Adipocyte (in vitro differentiated cells): ENCODE results near the gene AKAIN1.

Source experiments
- DNase-seq: peaks from one replicate; pipeline ENCODE4 v3.0.0-alpha.2; 2015; ENCODE audit warnings: low read depth
- H3K27me3 ChIP-seq: replicated peaks from 2 replicates; pipeline ENCODE4 v1.7.0; 2013; ENCODE audit warnings: mild to moderate bottlenecking, low read length, moderate library complexity; ENCODE audit not compliant: control insufficient read depth, insufficient read depth
- H3K36me3 ChIP-seq: 2 replicates; pipeline ENCODE4 v1.7.0; 2013; ENCODE audit warnings: low read length, mild to moderate bottlenecking, moderate library complexity; ENCODE audit not compliant: control insufficient read depth, insufficient read depth, severe bottlenecking
- H3K4me1 ChIP-seq: 2 replicates; pipeline ENCODE4 v1.7.0; 2013; ENCODE audit warnings: mild to moderate bottlenecking, low read length, moderate library complexity; ENCODE audit not compliant: control insufficient read depth, insufficient read depth
- H3K4me3 ChIP-seq: 2 replicates; pipeline ENCODE4 v1.7.0; 2013; ENCODE audit warnings: mild to moderate bottlenecking, low read length, moderate library complexity
- H3K9ac ChIP-seq: 2 replicates; pipeline ENCODE4 v1.7.0; 2013; ENCODE audit warnings: mild to moderate bottlenecking, low read length, moderate library complexity
- H3K9me3 ChIP-seq: 2 replicates; pipeline ENCODE4 v1.7.0; 2013; ENCODE audit warnings: mild to moderate bottlenecking, low read length, moderate library complexity; ENCODE audit not compliant: control insufficient read depth

Gene AKAIN1

DNA sequence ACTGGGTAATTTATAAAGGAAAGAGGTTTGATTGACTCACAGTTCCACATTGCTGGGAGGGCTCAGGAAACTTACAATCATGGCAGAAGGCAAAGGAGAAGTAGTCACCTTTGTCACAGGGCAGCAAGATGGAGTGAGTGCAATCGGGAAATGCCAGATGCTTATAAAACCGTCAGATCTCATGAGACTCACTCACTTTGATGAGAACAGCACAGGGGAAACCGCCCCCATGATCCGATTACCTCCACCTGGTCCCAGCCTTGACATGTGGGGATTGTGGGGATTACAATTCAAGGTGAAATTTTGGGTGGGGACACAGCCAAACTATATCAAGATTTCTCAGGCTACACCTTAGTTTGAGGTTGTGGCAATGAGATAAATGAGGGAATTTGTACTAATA lies 54.9 kb downstream of the AKAIN1 start:
- Histone ChIP-seq H3K9me3 (no peaks in the 10 kb centered on the region), H3K27me3 (no peaks in the 10 kb centered on the region), H3K4me1 (peaks cover 16% of the 10 kb centered on the region), H3K36me3 (no peaks in the 10 kb centered on the region), H3K9ac (no peak overlapping the region), H3K4me3 (no peak overlapping the region)
- no peak for DNase-seq

DNA sequence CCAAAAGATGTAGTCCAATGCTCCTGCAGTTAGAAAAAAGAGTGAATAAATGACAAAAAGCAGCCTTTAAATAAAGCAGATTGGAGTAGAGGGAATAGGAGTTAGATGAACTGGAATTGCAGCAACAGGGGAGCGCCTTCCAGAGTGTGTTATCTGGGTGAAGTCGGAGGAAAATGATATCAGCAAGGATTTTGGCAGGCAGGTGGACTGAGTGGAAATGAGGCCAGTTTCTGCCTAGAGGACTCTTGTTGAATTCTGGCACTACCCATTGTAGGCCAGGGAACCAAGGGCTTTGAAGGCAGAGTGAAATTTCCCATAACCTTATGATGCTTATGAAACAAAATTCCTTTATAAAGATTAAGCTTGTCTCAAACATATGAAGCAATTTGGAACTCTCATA lies 59.8 kb downstream of the AKAIN1 start:
- Histone ChIP-seq H3K36me3 (no peaks in the 10 kb centered on the region), H3K27me3 (no peaks in the 10 kb centered on the region), H3K9me3 (no peaks in the 10 kb centered on the region), H3K9ac (no peak overlapping the region), H3K4me3 (no peak overlapping the region), H3K4me1 (no peaks in the 10 kb centered on the region)
- no peak for DNase-seq

GRCh38 chr18:5132987-5133386 lies 64.1 kb downstream of the AKAIN1 start:
- H3K4me1 ChIP-seq: no peaks in the 10 kb centered on the region
- no peaks in the 10 kb centered on the region for H3K36me3 ChIP-seq
- H3K4me3 ChIP-seq: no peak overlapping the region
- no peaks in the 10 kb centered on the region for H3K27me3 ChIP-seq
- DNase-seq: no peak
- peaks cover 6% of the 10 kb centered on the region for H3K9me3 ChIP-seq
- H3K9ac ChIP-seq: no peak overlapping the region

DNA sequence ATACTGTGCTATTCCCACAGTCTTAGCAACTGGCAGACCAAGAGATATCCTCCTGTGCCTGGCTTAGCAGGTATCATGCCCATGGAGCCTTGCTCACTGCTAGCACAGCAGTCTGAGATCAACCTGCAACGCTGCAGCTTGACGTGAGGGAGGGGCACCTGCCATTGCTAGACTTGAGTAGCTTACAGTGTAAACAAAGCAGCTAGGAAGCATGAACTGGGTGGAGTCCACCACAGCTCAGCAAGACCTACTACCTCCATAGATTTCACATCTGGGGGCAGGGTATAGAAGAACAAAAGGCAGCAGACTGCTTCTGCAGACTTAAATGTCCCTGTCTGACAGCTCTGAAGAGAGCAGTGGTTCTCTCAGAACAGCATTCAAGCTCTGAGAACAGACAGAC lies 74.8 kb downstream of the AKAIN1 start:
- no peak overlapping the region for H3K4me3 ChIP-seq
- H3K9ac ChIP-seq: no peak overlapping the region
- no peaks in the 10 kb centered on the region for H3K36me3 ChIP-seq
- no peak for DNase-seq
- no peaks in the 10 kb centered on the region for H3K27me3 ChIP-seq
- no peaks in the 10 kb centered on the region for H3K4me1 ChIP-seq
- H3K9me3 ChIP-seq: peaks cover 17% of the 10 kb centered on the region

- Histone ChIP-seq H3K36me3 (no peaks in the 10 kb centered on the region), H3K9ac (no peak overlapping the region), H3K27me3 (no peaks in the 10 kb centered on the region), H3K9me3 (peaks cover 5% of the 10 kb centered on the region), H3K4me1 (no peaks in the 10 kb centered on the region), H3K4me3 (no peak overlapping the region)
- DNase-seq: no peak
Observed at GRCh38 chr18:5110266-5110665, 86.8 kb downstream of the AKAIN1 start.

- H3K27me3 ChIP-seq: no peaks in the 10 kb centered on the region
- no peak overlapping the region for H3K4me3 ChIP-seq
- peaks cover 5% of the 10 kb centered on the region for H3K4me1 ChIP-seq
- no peak overlapping the region for H3K9ac ChIP-seq
- no peak for DNase-seq
- no peaks in the 10 kb centered on the region for H3K36me3 ChIP-seq
- H3K9me3 ChIP-seq: no peaks in the 10 kb centered on the region
Observed at GRCh38 chr18:5107988-5108387, 89.1 kb downstream of the AKAIN1 start.

DNA sequence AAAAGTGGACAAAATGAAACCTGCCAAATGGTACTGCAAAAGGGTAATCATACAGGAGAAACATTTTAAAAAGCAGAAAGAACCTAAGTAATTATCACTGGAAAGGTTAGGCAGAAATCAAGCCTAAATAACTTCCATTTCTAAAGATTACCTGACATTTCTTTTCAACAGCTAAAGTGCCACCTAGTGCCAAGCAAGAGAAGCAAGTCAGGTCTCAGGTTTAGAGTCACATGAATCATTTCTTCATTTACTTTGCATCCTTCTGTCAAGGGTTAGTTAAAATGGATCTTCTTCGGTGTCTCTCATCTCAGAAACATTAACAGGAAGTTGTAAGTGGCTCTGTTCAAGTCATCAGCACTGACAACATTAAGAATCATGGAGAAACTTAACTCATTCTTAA lies 90.3 kb downstream of the AKAIN1 start:
- no peak for DNase-seq
- Histone ChIP-seq H3K9me3 (no peaks in the 10 kb centered on the region), H3K4me3 (no peak overlapping the region), H3K36me3 (no peaks in the 10 kb centered on the region), H3K9ac (no peak overlapping the region), H3K27me3 (no peaks in the 10 kb centered on the region), H3K4me1 (peaks cover 5% of the 10 kb centered on the region)

- Histone ChIP-seq H3K4me1 (peaks cover 5% of the 10 kb centered on the region), H3K36me3 (no peaks in the 10 kb centered on the region), H3K4me3 (no peak overlapping the region), H3K9me3 (no peaks in the 10 kb centered on the region), H3K27me3 (no peaks in the 10 kb centered on the region), H3K9ac (no peak overlapping the region)
- no peak for DNase-seq
Observed at GRCh38 chr18:5104246-5104645, 92.8 kb downstream of the AKAIN1 start.

GRCh38 chr18:5103693-5104092 lies 93.4 kb downstream of the AKAIN1 start:
- DNase-seq: no peak
- Histone ChIP-seq H3K4me3 (no peak overlapping the region), H3K9ac (no peak overlapping the region), H3K36me3 (no peaks in the 10 kb centered on the region), H3K4me1 (peaks cover 5% of the 10 kb centered on the region), H3K27me3 (no peaks in the 10 kb centered on the region), H3K9me3 (no peaks in the 10 kb centered on the region)

GRCh38 chr18:5103286-5103685 lies 93.8 kb downstream of the AKAIN1 start:
- no peak overlapping the region for H3K4me3 ChIP-seq
- H3K9ac ChIP-seq: no peak overlapping the region
- no peaks in the 10 kb centered on the region for H3K36me3 ChIP-seq
- H3K27me3 ChIP-seq: no peaks in the 10 kb centered on the region
- H3K4me1 ChIP-seq: peaks cover 5% of the 10 kb centered on the region
- DNase-seq: no peak
- no peaks in the 10 kb centered on the region for H3K9me3 ChIP-seq

GRCh38 chr18:5097116-5097703 lies 99.8 kb downstream of the AKAIN1 start:
- H3K9ac ChIP-seq: no peak overlapping the region
- no peak for DNase-seq
- H3K36me3 ChIP-seq: no peaks in the 10 kb centered on the region
- no peaks in the 10 kb centered on the region for H3K4me1 ChIP-seq
- no peak overlapping the region for H3K4me3 ChIP-seq
- H3K9me3 ChIP-seq: peaks cover 8% of the 10 kb centered on the region
- H3K27me3 ChIP-seq: no peaks in the 10 kb centered on the region

DNA sequence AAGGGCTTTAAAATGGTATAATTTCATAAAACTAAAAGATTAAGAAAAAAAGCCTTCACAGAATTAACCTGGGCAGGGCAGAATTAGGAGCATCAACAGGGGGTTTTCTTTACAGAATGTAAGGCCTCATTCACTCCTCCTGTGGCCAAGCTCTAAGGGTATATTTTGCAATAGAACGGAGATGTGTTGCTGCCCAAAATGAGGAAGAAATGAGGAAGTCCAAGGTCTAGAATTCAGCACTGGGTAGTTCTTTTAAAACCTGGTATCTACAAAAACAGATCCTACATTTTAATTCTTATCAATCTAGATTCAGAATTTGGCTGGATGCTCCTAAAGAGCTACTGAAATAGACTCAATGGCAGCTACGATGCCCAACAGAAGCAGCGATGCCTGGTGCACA lies 101.8 kb downstream of the AKAIN1 start:
- no peaks in the 10 kb centered on the region for H3K4me1 ChIP-seq
- H3K4me3 ChIP-seq: no peak overlapping the region
- H3K27me3 ChIP-seq: no peaks in the 10 kb centered on the region
- H3K9ac ChIP-seq: no peak overlapping the region
- H3K36me3 ChIP-seq: no peaks in the 10 kb centered on the region
- no peak for DNase-seq
- peaks cover 8% of the 10 kb centered on the region for H3K9me3 ChIP-seq
